ENCODE results near the gene NBAS. TPM values are rescaled to one million over a fixed set of nuclear protein-coding genes. Genes with fewer than 3 reads are reported as not detected.
"Not testable (repeated sequence)": the region's sequence is repeated elsewhere in the genome, so short reads cannot be mapped to it uniquely, and the experiment has no call there.

Gene NBAS
- total RNA-seq, 1 donor from 2014 or later: 29.7 TPM

DNA sequence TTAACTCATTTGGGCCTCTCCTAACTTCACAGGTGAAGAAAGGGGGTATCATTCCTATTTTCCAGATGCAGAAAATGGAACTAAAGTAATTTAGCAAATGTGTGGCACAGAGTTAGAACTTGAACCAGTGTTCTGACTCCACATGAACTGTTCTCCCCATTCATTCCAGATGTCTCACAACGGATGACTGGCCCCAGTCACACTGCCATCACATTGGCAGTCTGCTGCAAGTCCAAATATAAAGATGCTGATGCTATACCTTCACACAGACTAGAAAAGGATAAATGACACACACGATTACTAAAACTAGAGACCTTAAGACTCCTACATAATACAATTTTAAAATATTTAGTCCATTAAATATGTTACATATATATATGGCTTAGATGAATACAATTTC is 195.7 kb downstream of the NBAS start:
- DNase-seq (ENCODE audit: low spot score): no peak

DNA sequence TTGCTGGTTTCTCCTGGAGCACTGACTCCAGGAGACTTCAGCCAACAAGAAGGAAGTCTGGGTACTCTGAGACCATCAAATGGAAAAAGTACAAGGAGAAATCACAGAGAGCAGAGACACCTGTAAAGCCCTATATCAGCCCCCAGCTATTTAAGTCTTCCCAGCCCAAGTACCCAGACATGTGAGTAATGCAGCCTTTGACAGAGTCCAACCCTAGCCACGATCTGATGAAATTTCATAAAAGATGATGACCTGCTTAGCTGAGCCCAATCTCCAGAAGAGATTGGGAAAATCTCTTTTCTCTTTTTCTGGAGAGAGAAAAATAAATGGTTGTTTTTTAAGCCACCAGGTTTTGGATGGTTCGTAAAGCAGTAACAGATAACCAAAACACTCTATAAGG is 196.6 kb downstream of the NBAS start:
- no peak for DNase-seq (ENCODE audit: low spot score)

DNA sequence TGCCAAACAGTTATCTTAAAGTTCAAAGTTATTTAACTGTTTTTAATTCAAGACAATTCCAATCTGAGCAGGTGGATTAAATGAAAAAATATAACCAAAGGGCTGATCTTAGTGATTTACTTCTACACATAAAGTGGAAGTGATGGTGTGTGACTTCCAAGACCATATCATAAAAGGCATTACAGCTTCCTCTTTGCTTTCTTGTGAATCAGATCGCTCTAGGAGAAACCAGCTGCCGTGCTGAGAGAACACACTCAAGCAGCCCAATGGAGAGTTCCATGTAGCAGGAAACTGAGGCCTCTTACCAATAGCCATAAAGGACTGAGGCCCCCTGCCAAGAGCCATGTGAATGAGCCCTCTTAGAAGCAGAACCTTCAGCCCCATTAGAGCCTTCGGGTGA is 197.4 kb downstream of the NBAS start:
- no peak for DNase-seq (ENCODE audit: low spot score)

DNA sequence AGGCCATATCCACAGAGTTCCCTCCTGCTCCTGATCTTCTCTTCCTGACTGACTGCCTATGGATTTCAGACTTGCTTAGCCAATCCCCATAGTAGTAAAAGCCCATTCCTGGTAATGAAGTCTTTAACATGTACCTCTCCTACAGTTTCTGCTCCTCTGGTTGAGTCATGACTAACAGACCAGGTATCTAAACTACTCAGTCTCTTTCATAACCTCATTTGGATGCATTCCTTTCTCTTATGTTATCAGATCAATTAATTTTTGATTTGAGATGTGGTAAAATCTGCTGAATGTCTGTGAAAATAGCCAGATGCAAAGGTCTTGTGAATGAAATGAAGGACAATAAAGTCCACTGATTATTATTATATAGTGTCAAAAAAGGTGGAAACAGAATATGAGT is 198.0 kb downstream of the NBAS start:
- no peak for DNase-seq (ENCODE audit: low spot score)

DNA sequence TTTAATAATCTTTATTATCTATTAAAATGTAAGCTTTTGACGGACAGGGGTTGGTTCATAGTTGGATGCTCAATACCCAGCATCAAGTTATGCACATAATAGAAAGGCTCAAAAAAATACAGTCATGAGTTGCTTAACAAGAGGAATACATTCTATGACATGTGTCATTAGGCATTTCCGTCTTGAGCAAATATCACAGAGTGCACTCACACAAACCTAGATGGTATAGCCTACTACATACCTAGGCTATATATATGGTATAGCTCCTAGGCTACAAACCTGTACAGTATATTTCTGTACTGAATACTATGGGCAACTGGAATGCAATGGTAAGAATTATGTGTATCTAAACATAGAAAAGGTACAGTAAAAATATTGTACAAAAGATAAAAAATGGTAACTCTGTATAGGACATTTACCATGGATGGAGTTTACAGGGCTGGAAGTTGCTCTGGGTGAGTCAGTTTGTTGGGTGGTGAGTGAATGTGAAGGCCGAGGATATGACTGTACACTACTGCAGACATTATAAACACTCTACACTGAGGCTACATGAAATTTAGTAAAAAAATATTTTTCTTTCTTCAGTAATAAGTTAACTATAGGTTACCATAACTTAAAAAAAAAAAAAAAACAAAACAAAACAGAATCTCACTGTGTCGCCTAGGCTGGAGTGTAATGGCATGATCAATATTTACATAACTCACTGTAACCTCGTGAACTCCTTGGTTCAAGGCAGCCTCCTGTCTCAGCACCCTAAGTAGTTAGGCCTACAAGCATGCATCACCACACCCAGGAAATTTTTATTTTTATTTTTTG is 201.2 kb downstream of the NBAS start:
- DNase-seq (ENCODE audit: low spot score): no peak

DNA sequence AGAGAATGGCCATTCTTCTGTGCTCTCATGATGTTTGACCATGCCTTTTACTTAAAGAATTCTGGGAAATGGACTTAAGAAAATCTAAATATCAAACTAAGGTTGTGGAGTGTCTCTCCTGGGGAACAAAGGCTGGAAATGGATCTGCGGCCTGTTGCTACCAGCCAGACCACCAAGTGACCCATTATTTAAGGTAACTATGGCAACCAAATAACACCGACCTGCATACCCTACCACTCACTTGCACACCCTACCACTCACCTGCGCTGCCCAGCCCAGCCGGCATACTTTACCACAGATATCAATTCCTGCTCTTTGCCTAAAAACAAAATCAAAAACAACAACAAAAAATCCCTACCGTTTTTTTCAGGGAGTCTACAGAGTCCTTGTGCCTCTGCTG is 203.2 kb downstream of the NBAS start:
- DNase-seq (ENCODE audit: low spot score): no peak

DNA sequence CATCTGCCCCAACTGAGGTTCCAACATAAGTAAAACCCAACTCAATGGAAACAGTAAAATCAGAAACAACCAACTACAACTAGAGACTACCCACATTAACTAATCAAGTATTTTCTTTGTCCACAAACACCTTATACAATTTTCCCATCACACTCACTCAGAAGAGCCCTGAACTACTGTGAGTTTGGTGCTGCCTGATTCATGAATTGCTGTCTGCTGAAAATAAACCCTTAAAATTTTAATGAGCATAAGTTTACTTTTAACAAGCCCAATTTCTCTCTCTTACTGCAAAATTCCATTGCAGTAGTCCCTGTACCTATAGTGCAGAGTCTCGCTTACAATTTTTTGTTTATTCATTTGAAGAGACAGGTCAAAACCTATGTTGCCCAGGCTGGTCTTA is 203.9 kb downstream of the NBAS start:
- no peak for DNase-seq (ENCODE audit: low spot score)

DNA sequence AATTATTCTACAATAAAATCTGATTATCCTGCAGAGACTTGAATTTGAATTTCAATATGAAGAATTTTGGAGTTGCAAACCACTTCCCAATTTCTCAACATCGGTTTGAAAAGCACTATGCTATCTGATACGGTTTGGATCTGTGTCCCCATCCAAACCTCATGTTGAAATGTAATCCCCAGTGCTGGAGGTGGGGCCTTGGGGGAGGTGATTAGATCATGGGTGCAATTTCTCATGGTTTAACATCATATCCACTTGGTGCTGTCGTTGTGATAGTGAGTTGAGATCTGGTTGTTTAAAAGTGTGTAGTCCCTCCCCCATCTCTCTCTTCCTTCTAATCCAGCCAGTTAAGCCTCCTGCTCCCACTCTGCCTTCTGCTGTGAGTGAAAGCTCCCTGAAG is 205.7 kb downstream of the NBAS start:
- DNase-seq (ENCODE audit: low spot score): no peak

DNA sequence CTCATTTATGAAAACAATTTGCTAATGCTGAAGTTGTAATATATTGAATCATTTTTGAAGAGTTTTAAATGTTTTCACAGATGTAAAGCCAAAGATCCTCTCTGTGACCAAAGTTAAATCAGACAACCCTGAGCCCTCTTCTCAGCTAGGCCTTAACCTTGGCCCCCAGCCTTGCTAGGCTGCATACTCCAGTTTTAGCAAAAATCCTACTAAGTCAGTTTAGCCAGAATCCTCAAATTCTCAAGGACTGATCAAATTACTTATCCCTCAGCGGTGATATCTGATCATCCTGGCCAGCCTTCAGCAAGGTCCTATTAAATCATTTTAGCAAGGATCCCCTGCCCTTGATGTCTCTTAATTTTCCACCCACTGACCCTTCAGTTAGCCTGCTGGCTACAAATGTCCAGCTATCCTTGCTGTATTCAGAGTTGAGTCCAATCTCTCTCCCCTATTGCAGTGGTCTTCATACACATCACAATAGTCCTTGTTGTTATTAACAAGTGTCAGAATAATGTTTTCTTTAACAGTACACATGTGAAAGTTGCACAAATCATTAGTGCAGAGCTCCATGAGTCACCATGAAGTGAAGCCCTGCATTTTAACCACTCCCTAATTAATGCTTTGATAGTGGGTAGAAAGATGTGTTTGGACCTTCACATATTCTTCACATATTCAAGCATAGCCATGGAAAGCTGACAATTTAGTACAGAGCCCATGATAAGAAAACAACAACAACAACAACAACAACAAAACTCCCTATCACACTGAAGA is 206.4 kb downstream of the NBAS start:
- no peak for DNase-seq (ENCODE audit: low spot score)

DNA sequence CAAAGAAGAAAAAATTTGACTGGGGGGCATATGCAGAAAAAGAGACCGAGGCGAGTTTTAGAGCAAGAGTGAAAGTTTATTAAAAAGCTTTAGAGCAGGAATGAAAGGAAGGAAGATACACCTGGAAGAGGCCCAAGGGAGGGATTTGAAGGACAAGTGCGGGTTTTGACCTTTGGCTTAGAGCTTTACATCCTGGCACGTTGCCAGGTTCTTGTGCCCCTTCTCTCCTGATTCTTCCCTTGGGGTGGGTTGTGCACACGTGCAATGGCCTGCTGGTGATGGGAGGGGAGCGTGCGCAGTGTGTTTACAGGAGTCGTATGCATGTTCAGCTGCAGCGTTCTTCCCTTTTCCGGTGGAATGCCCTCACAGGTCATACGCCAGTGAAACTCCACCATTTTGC is 208.8 kb downstream of the NBAS start:
- no peak for DNase-seq (ENCODE audit: low spot score)

DNA sequence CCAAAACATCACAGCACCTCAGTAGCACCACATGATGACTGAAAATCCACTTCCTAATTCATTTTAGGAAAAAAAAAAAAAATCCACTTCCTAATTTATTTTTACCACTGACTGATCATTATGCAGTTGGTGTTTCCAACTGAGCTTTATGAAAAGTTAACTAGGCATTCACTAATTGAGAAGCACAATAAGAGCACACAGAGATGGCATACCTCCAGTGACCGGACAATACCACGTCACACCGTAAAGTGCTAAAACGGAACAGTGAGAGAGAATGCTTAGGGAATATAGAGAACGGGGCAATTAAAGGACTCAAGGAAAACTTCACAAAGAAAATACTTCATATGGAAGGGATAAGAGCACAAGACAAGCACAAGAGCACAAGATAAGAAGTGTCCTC is 212.5 kb downstream of the NBAS start:
- no peak for DNase-seq (ENCODE audit: low spot score)

DNA sequence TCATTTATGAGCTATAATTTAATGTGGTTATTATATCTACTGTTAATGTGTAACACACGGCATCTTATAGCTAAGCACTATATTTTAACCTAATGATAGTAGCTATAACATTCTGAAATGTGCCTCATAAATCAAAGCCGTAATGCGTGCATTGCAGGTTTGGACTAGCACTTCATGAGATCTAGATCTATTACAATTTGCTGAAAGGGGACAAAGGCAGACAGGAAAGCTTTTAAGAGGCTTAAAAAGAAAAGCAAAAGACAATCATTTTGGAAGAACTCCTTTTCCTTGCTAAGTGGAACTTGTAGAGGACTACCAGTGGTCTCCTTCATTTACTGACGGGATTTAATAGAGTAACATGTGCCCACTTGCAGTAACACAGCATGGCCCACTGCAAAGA is 213.1 kb downstream of the NBAS start:
- no peak for DNase-seq (ENCODE audit: low spot score)

DNA sequence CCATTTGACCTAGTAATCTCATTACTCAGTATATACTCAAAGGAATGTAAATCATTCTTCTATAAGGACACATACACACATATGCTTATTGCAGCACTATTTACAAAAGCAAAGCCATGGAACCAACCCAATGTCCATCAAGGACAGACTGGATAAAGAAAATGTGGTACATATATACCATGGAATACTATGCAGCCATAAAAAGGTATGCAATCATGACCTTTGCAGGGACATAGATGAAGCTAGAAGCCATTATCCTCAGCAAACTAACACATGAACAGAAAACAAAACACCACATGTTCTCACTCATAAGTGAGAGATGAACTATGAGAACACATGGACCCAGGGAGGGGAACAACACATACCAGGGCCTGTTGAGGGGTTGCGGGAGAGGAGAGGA is 214.5 kb downstream of the NBAS start:
- DNase-seq (ENCODE audit: low spot score): no peak

DNA sequence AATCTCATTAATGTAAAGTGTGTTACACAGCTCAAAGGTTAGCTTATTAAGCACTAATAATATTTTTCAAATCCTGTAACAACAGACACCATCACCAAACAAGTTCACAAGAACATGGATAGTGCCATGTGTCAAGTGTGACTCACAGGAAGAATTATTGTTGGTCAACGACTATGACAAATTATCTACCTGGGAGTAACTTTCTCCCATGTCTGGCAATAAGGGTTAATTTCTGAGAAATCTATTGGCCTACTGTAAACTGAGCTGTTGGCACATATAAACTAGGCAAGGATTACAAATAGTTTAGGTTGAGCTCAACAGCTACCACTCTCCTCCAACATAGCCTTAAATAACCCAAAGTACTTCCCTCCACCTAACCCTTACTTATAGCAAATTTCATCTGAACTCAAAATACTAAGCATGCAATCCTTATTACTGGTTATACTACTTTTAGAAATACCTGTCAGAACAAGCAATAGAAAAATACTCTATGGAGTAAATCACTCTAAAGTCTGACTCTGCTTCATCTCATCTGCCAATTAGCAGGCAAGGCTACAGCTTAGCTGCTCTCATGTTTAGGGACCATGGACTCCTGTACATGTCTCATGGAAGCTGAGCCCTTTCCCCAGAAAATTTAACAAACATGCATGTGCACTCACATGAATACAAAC is 223.0 kb downstream of the NBAS start:
- no peak for DNase-seq (ENCODE audit: low spot score)

DNA sequence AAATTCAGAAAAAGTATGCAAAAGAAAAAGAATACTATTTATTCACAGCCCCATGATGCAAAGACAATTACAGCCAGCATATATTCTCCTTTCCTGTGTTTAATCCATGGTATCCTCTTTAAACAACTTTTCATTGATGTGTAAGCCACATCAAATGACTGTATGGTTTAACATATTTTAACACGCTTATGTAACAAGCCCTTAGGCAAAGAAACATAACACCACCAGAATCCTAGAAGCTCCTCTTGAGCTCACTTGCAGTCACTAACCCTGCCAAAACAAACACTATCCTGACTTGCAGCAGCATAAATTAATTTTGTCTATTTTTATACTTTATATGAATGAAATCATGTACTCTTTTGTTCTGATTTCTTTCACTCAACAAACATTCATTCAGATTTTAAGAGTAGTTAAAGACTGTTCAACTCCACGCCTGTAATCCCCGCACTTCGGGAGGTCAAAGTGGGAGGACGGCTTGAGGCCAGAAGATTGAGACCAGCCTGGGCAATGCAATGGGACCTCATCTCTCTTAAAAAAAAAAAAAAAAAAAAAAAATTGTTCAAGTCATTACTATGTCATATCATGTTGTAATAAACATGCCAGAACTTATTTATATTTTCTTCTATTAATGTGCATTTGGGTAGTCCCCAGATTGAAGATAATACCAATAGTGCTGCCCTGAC is 226.3 kb downstream of the NBAS start:
- no peak for DNase-seq (ENCODE audit: low spot score)

DNA sequence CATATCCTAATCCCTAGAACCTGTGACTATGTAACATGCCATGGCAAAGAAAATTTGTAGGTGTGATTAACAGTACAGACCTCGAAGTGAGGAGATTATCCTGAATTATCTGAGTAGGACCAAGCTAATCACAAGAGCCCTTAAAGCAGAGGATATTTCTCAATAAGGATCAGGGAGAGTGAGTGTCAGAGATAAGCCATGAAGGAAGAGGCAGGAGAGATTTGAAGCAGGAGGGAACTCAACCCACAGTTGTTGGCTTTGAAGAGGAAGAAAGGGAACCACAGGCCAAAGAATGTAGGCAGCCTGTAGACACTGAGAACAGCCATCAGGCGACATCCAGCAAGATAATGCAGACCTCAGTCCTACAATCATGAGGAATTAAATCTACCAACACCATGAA is 229.3 kb downstream of the NBAS start:
- no peak for DNase-seq (ENCODE audit: low spot score)

DNA sequence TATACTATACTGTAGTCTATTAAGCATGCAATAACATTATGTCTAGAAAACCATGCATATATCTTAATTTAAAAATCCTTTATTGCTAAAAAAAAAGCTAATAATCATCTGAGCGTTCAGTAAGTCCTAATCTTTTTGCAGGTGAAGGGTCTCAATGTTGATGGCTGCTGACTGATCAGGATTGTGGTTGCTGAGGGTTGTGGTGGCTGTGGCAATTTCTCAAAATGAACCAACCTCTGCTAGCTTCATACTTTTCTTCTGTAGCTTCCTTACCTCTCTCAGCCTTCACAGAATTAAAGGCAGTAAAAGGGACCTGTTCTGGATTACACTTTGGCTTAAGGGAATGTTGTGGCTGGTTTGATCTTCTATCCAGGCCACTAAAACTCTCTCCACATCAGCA is 235.8 kb downstream of the NBAS start:
- no peak for DNase-seq (ENCODE audit: low spot score)

DNA sequence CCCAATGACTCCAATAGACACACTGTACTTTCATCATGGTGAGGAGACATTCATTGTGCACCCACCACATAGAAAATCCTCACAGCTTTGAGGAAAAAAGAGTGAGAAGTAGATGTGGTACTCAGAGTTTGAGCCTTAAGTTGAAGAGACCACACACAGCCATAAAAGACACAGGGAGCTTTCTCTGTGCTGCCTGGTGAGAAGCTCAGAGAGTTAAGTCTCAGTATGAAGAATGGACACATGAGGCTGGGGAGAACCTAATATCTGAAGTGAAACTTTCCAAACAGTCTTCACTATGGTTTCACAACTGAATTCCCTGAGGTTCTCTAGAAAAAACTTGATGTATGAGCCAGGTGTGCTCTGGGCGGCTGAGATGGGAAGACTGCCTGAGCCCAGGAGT is 237.9 kb downstream of the NBAS start:
- no peak for DNase-seq (ENCODE audit: low spot score)

DNA sequence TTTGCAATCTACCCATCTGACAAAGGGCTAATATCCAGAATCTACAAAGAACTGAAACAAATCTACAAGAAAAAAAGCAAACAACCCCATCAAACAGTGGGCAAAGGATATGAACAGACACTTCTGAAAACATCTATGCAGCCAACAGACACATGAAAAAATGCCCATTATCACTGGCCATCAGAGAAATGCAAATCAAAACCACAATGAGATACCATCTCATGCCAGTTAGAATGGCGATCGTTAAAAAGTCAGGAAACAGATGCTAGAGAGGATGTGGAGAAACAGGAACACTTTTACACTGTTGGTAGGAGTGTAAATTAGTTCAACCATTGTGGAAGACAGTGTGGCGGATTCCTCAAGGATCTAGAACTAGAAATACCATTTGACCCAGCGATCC is 239.7 kb downstream of the NBAS start:
- DNase-seq (ENCODE audit: low spot score): not testable (repeated sequence)

DNA sequence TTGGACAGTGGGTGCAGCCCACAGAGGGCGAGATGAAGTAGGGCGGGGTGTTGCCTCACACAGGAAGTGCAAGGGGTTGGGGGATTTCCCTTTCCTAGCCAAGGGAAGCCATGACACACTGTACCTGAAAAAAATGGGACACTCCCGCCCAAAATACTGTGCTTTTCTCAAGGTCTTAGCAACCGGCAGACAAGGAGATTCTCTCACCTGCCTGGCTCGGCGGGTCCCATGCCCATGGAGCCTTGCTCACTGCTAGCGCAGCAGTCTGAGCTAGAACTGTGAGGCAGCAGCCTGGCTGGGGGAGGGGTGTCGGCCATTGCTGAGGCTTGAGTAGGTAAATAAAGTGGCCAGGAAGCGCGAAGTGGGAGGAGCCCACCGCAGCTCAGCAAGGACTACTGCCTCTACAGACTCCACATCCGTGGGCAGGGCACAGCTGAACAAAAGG is 244.7 kb downstream of the NBAS start:
- DNase-seq (ENCODE audit: low spot score): no peak

DNA sequence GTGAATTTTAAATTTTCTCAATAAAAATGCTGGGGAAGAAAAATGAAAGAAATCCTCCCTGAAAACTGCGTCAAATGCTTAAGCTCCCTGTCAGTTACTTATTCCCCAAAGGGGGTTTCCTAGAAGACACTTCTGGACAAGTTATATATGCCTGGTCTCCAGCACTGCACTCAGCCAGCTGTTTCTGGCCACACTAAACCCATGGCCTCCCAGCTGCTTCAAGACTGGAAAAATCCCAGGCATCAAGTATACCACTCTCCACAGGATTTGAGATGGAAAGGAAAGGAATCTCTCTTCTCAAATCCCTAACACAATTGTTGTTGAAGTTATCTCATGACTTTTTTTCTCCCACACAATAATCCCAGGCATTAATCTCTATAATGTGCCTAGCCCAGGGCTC is 245.7 kb downstream of the NBAS start:
- no peak for DNase-seq (ENCODE audit: low spot score)

DNA sequence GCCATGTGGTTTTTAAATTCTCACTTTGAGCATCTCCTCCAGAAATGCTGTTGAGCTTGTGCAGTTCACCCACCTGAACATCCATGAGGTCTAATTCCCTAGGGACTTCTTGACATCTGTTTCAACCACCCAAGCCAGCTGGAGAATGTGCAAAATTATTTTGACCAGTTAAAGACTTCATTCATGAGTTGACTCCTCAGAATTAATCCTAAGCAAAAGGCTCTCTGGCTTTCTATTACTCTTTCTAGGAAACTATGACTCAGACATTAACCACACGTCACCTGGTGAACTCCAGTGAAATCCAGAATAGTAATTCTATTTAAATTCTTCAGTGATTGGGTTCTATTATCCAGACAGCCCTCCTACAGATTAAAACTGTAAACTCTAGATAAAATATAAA is 247.5 kb downstream of the NBAS start:
- no peak for DNase-seq (ENCODE audit: low spot score)

Measured in mesenteric fat pad (tissue), 1 donor.